GM18951 (cell line): Measurements from ENCODE around the gene DIS3L2.
"Not testable (repeated sequence)": the region's sequence is repeated elsewhere in the genome, so short reads cannot be mapped to it uniquely, and the experiment has no call there.

Experiments used
- POLR2A ChIP-seq: IDR thresholded peaks from 4 replicates; pipeline ENCODE4 v1.6.1; 2011; ENCODE audit warnings: mild to moderate bottlenecking; ENCODE audit not compliant: insufficient read length, insufficient read depth; ENCODE audit errors: extremely low read depth
- in situ Hi-C: fragments of 300-500 bp; cut with MboI; formaldehyde crosslinking; loops from one replicate; pipeline ENCODE4 v1.12.0; 2022; ENCODE audit warnings: low sequenced_read_pairs, mixed read lengths, inconsistent platforms; ENCODE audit not compliant: unreplicated experiment

DIS3L2 gene

GRCh38 chr2:232352511-232353091 is 391.1 kb downstream of the DIS3L2 start:
- no peak for TF ChIP-seq POLR2A

GRCh38 chr2:232353096-232353495 is 391.6 kb downstream of the DIS3L2 start:
- no peak for TF ChIP-seq POLR2A
- in situ Hi-C loops, result no loop called here

More at GRCh38 chr2:232352511-232353091, 391.1 kb downstream of the DIS3L2 start:
- in situ Hi-C loops, result no loop called here

GRCh38 chr2:232353660-232354059 is 392.1 kb downstream of the DIS3L2 start:
- no peak for TF ChIP-seq POLR2A
- in situ Hi-C loops, result no loop called here

GRCh38 chr2:232354069-232354468 is 392.6 kb downstream of the DIS3L2 start:
- in situ Hi-C loops, result no loop called here
- TF ChIP-seq POLR2A, result no peak

GRCh38 chr2:232361646-232362045 is 400.1 kb downstream of the DIS3L2 start:
- in situ Hi-C loops, result no loop called here
- no peak for TF ChIP-seq POLR2A

- no peak for TF ChIP-seq POLR2A
- in situ Hi-C loops, result no loop called here
Measured at GRCh38 chr2:232362174-232362900, 400.8 kb downstream of the DIS3L2 start.

GRCh38 chr2:232363064-232363783 is 401.7 kb downstream of the DIS3L2 start:
- in situ Hi-C loops, result not testable (repeated sequence)

- in situ Hi-C loops, result no loop called here
- no peak for TF ChIP-seq POLR2A
Measured at GRCh38 chr2:232363784-232364615, 402.5 kb downstream of the DIS3L2 start.

- in situ Hi-C loops, result not testable (repeated sequence)
Measured at GRCh38 chr2:232364806-232365594, 403.5 kb downstream of the DIS3L2 start.

GRCh38 chr2:232365621-232366321 is 404.3 kb downstream of the DIS3L2 start:
- no peak for TF ChIP-seq POLR2A
- in situ Hi-C loops, result no loop called here

- in situ Hi-C loops, result not testable (repeated sequence)
Measured at GRCh38 chr2:232366461-232366860, 404.9 kb downstream of the DIS3L2 start.

- TF ChIP-seq POLR2A, result no peak
Measured at GRCh38 chr2:232367016-232367415, 405.5 kb downstream of the DIS3L2 start.

More at GRCh38 chr2:232367016-232367415, 405.5 kb downstream of the DIS3L2 start:
- in situ Hi-C loops, result no loop called here
